ENCODE results near the gene GNMT. TPM values are rescaled to one million over a fixed set of nuclear protein-coding genes. Genes with fewer than 3 reads are reported as not detected.

The GNMT gene
- total and polyA plus RNA-seq, 9 of the 15 experiments (the other 6 are each of a cell fraction or from before 2014, with no cell fraction given) = 0.11 to 0.29 (median 0.15) TPM; not detected in 6

GRCh38 chr6:43013097-43013842 is 52.7 kb downstream of the GNMT start (continued):
- TF ChIP-seq NKRF (IDR thresholded peaks at IDR 0.05; ENCODE audit: borderline replicate concordance) (peak; percentile 84), TOE1 (IDR thresholded peaks at IDR 0.05; ENCODE audit: borderline replicate concordance) (peak; percentile 29; the same call in 1 of the 2 replicates), TOE1 (CRISPR knock-in tag; IDR thresholded peaks at IDR 0.05; ENCODE audit: borderline replicate concordance, low read depth) (no peak), ZNF165 (CRISPR knock-in tag; IDR thresholded peaks at IDR 0.05; ENCODE audit: borderline replicate concordance) (no peak), FOXJ2 (tag; IDR thresholded peaks at IDR 0.05) (0 out of 2 replicates have a peak, but pooled peaks have one; percentile 45), CBFA2T3 (IDR thresholded peaks at IDR 0.05) (0 out of 2 replicates have a peak, but pooled peaks have one; percentile 15), POLR2B (IDR thresholded peaks at IDR 0.05; ENCODE audit: low read depth, partially characterized antibody) (peak; percentile 54), PRPF4 (IDR thresholded peaks at IDR 0.05; ENCODE audit: insufficient read depth, low read depth, low read length, poor library complexity, severe bottlenecking) (no peak), FUS (optimal IDR thresholded peaks at IDR 0.05; ENCODE audit: low read depth, low read length) (no peak), GTF2B (IDR thresholded peaks at IDR 0.05; ENCODE audit: extremely low read depth, insufficient read length) (no peak), BDP1 (IDR thresholded peaks at IDR 0.05; ENCODE audit: insufficient read depth, insufficient read length) (no peak), ZFX (CRISPR knock-in tag; IDR thresholded peaks at IDR 0.05) (peak; percentile 72; the same call in 1 of the 2 replicates), MXI1 (IDR thresholded peaks at IDR 0.05; ENCODE audit: low read depth, low read length) (0 out of 2 replicates have a peak, but pooled peaks have one; percentile 47), PHF8 (IDR thresholded peaks at IDR 0.05; ENCODE audit: borderline replicate concordance, low read length) (peak; percentile 77; the same call in 1 of the 2 replicates), SUPT5H (IDR thresholded peaks at IDR 0.05) (peak; percentile 29; the same call in 1 of the 2 replicates), TCF7L2 (IDR thresholded peaks at IDR 0.05; ENCODE audit: low read depth, low read length) (0 out of 2 replicates have a peak, but pooled peaks have one; percentile 14), FOXP4 (CRISPR knock-in tag; IDR thresholded peaks at IDR 0.05; ENCODE audit: borderline replicate concordance) (0 out of 2 replicates have a peak, but pooled peaks have one; percentile 48), HNRNPK (IDR thresholded peaks at IDR 0.05; ENCODE audit: low read depth, low read length, poor library complexity, severe bottlenecking) (no peak), PML (IDR thresholded peaks at IDR 0.05; ENCODE audit: low read length) (peak; percentile 12; the same call in 1 of the 2 replicates), NBN (IDR thresholded peaks at IDR 0.05; ENCODE audit: low read depth) (0 out of 2 replicates have a peak, but pooled peaks have one; percentile 64), HLTF (IDR thresholded peaks at IDR 0.05) (peak; percentile 80; the same call in 1 of the 2 replicates), HDAC1 (IDR thresholded peaks at IDR 0.05) (peak in 1 of 2 experiments; percentile 86; a peak in 2 of 4 replicates), MYC (IDR thresholded peaks at IDR 0.05; ENCODE audit: low read depth, low read length) (no peak; the same call in 1 of the 2 replicates), MYC (CRISPR knock-in tag; IDR thresholded peaks at IDR 0.05; ENCODE audit: borderline replicate concordance, low read depth) (peak; percentile 51; the same call in 1 of the 2 replicates)

Measured in K562 (cell line).